GM21447 (cell line): Measurements from ENCODE around the gene CASK.
A peak's percentile ranks its signal among the peaks of the same experiment; 100 is the strongest.
"Not testable (repeated sequence)": the region's sequence is repeated elsewhere in the genome, so short reads cannot be mapped to it uniquely, and the experiment has no call there.

Experiments
- ATAC-seq: cut with Tn5 transposase; IDR thresholded peaks from one replicate; pipeline ENCODE4 v1.9.1; 2021; ENCODE audit not compliant: unreplicated experiment

CASK gene

GRCh38 chrX:41737065-41737464 lies 186.3 kb downstream of the CASK start:
- no peak for ATAC-seq

DNA sequence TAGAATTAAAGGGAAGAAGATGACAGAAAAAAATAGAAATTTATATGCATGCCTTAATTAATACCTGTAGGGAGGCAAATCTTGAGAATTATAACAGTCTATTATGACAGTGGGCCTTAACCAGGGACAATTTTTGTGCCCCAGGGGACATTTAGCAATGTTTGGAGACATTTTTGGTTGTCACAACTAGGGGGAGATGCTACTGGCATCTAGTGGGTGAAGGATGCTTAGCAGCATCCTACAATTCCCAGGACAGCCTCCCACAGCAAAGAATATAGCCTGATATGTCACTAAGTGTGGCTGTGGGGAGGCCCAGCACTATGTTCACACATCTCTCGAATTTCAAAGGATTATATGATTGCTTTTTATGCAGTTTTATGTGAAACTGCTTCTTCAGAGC lies 188.8 kb downstream of the CASK start:
- ATAC-seq: no peak

- peak; percentile 97 for ATAC-seq
These were observed 189.4 kb downstream of the CASK start for GRCh38 chrX:41733939-41734338.

- no peak for ATAC-seq
These were observed 191.1 kb downstream of the CASK start for GRCh38 chrX:41732260-41732659.

- ATAC-seq: no peak
These were observed 193.3 kb downstream of the CASK start for GRCh38 chrX:41730081-41730480.

GRCh38 chrX:41728125-41728524 lies 195.2 kb downstream of the CASK start:
- ATAC-seq: no peak

GRCh38 chrX:41723826-41724225 lies 199.5 kb downstream of the CASK start, which contains the start of gene GPR82:
GPR82 (plus strand) TSS chrX:41724181; CDS start chrX:41727027, 2,846 bp downstream.
- ATAC-seq: no peak

GRCh38 chrX:41722816-41723618 lies 200.3 kb downstream of the CASK start:
- ATAC-seq: no peak

DNA sequence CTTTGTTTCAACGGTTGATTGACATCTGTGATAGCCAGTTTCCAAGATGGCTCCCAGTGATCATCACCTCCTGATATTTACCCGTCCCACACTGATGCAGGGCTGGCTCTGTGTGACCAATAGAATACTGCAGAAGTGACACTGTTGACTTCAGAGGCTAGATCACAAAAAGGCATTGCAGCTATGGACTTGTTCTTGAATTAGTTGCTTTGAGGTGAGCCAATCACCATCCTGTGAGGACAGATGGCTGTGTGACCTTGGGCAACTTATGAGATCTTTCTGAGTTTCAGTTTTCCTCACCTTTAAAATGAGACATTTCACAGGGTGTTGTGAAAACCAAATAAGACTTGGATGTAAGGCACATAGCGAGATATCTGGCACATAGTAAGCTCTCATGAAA lies 201.1 kb downstream of the CASK start:
- ATAC-seq: no peak

- ATAC-seq: peak; percentile 48
These were observed 201.8 kb downstream of the CASK start for GRCh38 chrX:41721590-41721989.

- ATAC-seq: peak; percentile 87
These were observed 203.1 kb downstream of the CASK start for GRCh38 chrX:41720125-41720779.

- ATAC-seq: not testable (repeated sequence)
These were observed 203.7 kb downstream of the CASK start for GRCh38 chrX:41719610-41720009.

- ATAC-seq: no peak
These were observed 204.7 kb downstream of the CASK start for GRCh38 chrX:41718481-41719235.

DNA sequence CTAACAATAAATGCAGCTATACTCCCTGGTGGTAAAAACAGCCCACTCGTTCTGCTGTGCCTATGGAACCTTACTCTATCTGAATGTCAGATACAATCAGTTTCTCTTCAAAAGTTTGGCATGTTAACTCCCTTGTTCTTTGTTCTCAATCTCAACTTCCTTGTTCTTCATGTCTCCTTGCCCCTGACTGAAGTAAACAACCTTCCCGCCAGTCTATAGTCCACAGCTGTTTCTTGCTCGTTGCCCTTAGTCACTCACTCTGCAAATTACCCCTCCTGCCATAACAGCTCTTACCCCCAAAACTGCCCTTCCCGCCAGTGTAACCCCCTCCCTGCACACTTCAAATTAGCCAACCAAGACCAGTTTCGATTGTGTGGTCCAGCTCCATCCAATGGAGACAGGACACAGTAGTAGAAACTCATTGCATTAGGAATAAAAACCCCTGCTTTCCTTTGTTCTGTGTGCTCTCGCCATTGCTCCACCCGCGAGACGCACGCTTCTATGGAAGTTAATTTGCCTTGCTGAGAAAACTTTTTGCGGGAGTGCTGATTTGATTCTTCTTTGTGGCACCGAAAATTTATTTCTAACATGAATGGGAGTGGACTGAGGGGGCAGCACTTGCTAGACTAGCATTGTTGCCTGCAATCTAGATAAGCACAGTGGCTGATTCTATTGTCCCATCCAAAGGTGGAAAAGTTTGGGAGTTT lies 206.4 kb downstream of the CASK start:
- ATAC-seq: no peak

DNA sequence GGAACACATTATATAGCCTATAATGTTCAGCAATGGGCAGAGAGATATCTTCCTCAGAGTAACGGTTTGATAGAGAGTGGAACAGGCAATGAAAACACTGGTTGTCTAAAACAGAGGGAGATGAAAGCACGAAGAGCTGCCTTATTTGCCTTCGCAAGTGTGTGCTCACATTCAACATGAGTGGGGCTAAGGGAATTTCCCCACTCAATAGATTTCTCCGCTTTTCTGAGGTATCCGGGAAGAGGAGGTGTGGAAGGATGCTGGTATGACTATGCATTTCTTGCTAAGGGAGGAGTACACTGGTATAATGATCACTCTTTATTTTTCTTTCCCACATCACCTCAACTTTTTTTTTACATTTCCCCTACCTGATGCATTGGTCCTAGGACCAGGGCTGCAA lies 207.1 kb downstream of the CASK start:
- ATAC-seq: no peak

GRCh38 chrX:41711021-41711667 lies 212.2 kb downstream of the CASK start:
- no peak for ATAC-seq

GRCh38 chrX:41708486-41708885 lies 214.9 kb downstream of the CASK start:
- no peak for ATAC-seq

DNA sequence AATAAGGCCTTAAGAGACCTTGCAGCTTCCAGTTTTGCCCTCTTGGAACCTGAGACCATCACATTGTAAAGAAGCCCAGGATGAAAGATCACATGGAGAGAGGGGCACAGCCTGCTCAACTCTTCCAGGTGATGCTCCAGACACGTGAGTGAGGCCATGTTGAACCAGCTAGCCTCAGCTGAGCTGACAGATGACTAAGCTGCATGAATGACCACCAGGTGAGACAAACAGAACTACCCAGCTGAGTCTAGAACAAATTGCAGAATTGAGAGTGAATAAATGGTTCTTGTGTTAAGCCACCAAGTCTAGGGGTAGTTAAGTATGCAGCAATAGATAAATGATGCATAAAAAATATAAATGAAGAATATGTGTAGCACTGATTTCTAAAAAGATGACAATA lies 216.1 kb downstream of the CASK start:
- ATAC-seq: no peak

DNA sequence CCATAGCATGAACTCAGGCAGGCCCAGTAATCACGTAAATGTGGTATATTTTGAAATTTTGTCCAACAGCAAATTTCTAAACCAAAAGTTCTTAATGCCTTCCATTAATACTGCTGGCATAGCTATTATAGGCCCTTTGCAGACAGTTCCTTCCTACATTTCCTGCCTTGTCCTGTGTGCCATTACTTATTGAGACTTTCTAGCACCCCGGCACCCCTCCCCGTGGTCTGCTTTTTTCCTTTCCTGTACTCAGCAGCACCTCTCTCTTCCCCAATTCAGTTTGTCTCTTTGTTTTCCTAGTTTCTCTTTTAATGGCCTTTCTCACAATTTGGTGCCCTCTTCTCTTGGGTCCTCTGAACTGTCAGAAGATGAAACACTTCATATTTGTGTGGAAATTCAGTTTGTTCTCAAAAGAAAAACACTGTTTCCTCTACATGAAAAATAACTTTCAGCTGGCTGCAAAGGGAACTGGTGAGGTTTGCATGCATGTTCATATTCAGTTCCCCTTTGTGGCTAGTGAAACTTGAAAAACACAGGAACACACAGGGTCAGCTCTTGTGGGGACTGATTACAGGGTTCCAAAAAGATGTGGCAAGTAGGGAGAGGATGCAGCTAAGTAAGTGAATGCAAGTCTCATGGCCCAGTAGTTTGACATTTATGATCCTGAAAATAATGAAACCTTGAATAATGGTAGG lies 217.5 kb downstream of the CASK start:
- peak; percentile 92 for ATAC-seq

- ATAC-seq: no peak
These were observed 218.3 kb downstream of the CASK start for GRCh38 chrX:41705042-41705441.
